ENCODE data around the gene NOA1.

DNA sequence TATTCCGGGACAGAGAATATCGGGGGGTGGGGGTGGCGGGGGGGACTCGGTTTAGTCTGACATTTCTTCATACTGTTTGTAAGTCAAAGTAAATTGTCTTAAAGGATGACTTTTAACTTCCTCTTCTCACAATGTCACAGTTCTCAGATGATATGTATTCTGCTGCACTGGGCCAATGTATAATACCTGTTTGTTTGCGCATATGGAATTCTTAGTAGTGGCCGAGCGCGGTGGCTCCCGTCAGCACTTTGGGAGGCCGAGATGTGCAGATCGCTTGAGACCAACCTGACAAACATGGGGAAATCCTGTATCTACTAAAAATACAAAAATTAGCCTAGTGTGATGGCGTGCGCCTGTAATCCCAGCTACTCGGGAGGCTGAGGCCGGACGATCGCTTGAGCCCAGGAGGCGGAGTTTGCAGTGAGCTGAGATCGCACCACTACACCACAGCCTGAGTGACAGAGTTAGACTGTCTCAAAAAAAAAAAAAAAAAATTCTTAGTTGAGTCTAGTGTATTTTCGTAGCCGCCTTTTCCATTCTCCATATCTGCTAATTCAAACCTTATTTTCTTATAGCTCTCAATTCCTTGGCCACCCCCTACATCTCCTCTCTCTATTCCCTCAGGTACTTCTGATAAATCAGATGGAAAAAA is 2.1 kb upstream of the NOA1 start:
- TF ChIP-seq, protein P1, sequence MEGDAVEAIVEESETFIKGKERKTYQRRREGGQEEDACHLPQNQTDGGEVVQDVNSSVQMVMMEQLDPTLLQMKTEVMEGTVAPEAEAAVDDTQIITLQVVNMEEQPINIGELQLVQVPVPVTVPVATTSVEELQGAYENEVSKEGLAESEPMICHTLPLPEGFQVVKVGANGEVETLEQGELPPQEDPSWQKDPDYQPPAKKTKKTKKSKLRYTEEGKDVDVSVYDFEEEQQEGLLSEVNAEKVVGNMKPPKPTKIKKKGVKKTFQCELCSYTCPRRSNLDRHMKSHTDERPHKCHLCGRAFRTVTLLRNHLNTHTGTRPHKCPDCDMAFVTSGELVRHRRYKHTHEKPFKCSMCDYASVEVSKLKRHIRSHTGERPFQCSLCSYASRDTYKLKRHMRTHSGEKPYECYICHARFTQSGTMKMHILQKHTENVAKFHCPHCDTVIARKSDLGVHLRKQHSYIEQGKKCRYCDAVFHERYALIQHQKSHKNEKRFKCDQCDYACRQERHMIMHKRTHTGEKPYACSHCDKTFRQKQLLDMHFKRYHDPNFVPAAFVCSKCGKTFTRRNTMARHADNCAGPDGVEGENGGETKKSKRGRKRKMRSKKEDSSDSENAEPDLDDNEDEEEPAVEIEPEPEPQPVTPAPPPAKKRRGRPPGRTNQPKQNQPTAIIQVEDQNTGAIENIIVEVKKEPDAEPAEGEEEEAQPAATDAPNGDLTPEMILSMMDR (IDR thresholded peaks at IDR 0.05): no peak
- TF ChIP-seq EZH2 (IDR thresholded peaks at IDR 0.05) (no peak), EZH2phosphoT487 (IDR thresholded peaks at IDR 0.05) (no peak)
